Vagina (tissue), 2 donors: ENCODE results near the gene DCTN5.

Experiments
- POLR2A ChIP-seq, 2 donors: fragments of 450-650 bp; IDR thresholded peaks; one replicate each; pipeline ENCODE4 v1.6.1; 2017; ENCODE audit warnings: antibody characterized with exemption in 2 of 2, mild to moderate bottlenecking in 2 of 2, moderate library complexity in 2 of 2
- POLR2AphosphoS5 ChIP-seq, 2 donors: sonication (generic); formaldehyde crosslinking; IDR thresholded peaks; one replicate each; pipeline ENCODE4 v1.9.0; 2017; ENCODE audit warnings: antibody characterized with exemption in 2 of 2, mild to moderate bottlenecking in 2 of 2, low read depth in 1 of 2; ENCODE audit not compliant: insufficient read depth in 1 of 2
- TF ChIP-seq, protein P1 (sequence below), 3 experiments: fragments of 450-650 bp in 2 of 3; fragments of 200-600 bp in 1 of 3; sonication (generic) in 1 of 3; IDR thresholded peaks; one replicate each; pipeline ENCODE4 v1.5.1; 2017 to 2019; ENCODE audit warnings: antibody characterized with exemption in 3 of 3, mild to moderate bottlenecking in 2 of 3, moderate library complexity in 2 of 3

DNA sequence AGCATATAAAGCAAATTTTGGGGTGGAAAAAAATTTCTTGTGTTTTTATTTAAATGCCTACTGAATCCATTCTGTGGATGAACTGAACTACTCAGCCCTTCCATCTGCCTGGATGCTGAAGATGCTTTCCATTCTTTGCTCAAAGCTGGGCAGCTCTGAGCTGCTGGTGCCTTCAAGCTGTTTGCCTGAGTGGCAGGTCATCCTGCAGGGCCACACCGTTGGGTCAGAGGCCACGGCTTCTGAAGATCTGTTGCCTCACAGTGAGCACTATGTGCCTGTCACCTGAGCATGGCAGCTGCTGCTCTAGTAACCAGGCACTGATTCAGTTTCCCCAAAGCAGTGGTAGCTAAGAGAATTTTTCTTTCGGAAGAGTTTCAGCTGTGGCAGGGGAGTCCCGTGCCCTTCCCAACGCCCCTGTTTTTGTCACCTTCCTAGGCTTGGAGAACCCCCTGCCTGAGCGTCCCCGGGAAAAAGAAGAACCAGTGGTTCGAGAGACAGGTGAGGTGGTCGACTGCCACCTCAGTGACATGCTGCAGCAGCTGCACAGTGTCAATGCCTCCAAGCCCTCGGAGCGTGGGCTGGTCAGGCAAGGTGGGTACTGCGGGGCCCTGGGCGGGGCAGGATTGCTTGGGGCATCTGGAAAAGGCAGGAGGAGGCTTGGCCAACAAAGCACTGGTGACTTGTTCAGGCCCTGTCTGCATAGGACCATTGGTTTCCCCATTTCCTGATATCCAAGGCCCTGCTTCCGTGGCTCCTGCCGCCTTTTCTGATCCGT lies 46.0 kb downstream of the DCTN5 start:
- TF ChIP-seq, protein P1, sequence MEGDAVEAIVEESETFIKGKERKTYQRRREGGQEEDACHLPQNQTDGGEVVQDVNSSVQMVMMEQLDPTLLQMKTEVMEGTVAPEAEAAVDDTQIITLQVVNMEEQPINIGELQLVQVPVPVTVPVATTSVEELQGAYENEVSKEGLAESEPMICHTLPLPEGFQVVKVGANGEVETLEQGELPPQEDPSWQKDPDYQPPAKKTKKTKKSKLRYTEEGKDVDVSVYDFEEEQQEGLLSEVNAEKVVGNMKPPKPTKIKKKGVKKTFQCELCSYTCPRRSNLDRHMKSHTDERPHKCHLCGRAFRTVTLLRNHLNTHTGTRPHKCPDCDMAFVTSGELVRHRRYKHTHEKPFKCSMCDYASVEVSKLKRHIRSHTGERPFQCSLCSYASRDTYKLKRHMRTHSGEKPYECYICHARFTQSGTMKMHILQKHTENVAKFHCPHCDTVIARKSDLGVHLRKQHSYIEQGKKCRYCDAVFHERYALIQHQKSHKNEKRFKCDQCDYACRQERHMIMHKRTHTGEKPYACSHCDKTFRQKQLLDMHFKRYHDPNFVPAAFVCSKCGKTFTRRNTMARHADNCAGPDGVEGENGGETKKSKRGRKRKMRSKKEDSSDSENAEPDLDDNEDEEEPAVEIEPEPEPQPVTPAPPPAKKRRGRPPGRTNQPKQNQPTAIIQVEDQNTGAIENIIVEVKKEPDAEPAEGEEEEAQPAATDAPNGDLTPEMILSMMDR (IDR thresholded peaks at IDR 0.05) = no peak
- TF ChIP-seq POLR2AphosphoS5 (IDR thresholded peaks at IDR 0.05; ENCODE audit: insufficient read depth in 1 of 2, low read depth in 1 of 2) (no peak), POLR2A (IDR thresholded peaks at IDR 0.05) (no peak)
